Panc1 (cell line): ENCODE results near the gene FAM184B. TPM values are rescaled to one million over a fixed set of nuclear protein-coding genes. Genes with fewer than 3 reads are reported as not detected.

Experiments used
- ATAC-seq: fragments of 200-7000 bp; cut with Tn5 transposase; 2 replicates; pipeline ENCODE4 v1.9.1; 2020; ENCODE audit warnings: mild to moderate bottlenecking, moderate library complexity
- BruUV-seq: library from RNA; stranded (reverse); fragments of 400-500 nt; replicated peaks from 2 replicates; lab custom pipeline; 2021; lab: Mats Ljungman, UMichigan
- CTCF ChIA-PET: fragments of 300-600 bp; sonication (Branson Sonifier 250); formaldehyde crosslinking; loops from one replicate; lab custom pipeline; 2022; ENCODE audit warnings: antibody characterized with exemption; lab: Charles Lee
- POLR2A ChIA-PET: fragments of 300-600 bp; sonication (Branson Sonifier 250); formaldehyde crosslinking; loops from one replicate; lab custom pipeline; 2022; ENCODE audit warnings: antibody characterized with exemption; lab: Charles Lee
- DNase-seq: peaks from one replicate; pipeline ENCODE4 v3.0.0-alpha.2; 2010; ENCODE audit warnings: low read depth, low spot score
- H3K27ac ChIP-seq: 2 replicates; pipeline ENCODE4 v1.5.1; 2011; ENCODE audit warnings: mild to moderate bottlenecking, low read length, inconsistent platforms
- H3K27me3 ChIP-seq: fragments of 200-500 bp; sonication (Bioruptor generic); 2 replicates; pipeline ENCODE4 v1.6.0; 2014; ENCODE audit warnings: low read length, inconsistent platforms; ENCODE audit not compliant: control insufficient read depth, insufficient read depth
- H3K36me3 ChIP-seq: fragments of 200-500 bp; sonication (Bioruptor generic); 2 replicates; pipeline ENCODE4 v1.5.1; 2014; ENCODE audit warnings: inconsistent platforms, mild to moderate bottlenecking, low read length, moderate library complexity; ENCODE audit not compliant: control insufficient read depth, insufficient read depth
- H3K4me1 ChIP-seq: 2 replicates; pipeline ENCODE4 v1.5.1; 2011; ENCODE audit warnings: inconsistent platforms, mild to moderate bottlenecking, low read length, moderate library complexity; ENCODE audit not compliant: control insufficient read depth, insufficient read depth
- H3K4me3 ChIP-seq, 2 experiments: 2 replicates each; pipeline ENCODE4 v1.5.1; 2011 to 2012; ENCODE audit warnings: low read depth in 2 of 2, low read length in 2 of 2, mild to moderate bottlenecking in 2 of 2, inconsistent platforms in 1 of 2, moderate library complexity in 1 of 2
- H3K9me3 ChIP-seq: fragments of 200-500 bp; sonication (Bioruptor generic); 2 replicates; pipeline ENCODE4 v1.5.1; 2014; ENCODE audit warnings: low read depth, mild to moderate bottlenecking, inconsistent platforms, low read length, moderate library complexity; ENCODE audit not compliant: control insufficient read depth, insufficient read depth
- POLR2AphosphoS5 ChIP-seq: IDR thresholded peaks from 2 replicates; pipeline ENCODE4 v1.6.1; 2012; ENCODE audit warnings: mild to moderate bottlenecking, low read depth, low read length, moderate library complexity
- SIN3A ChIP-seq: IDR thresholded peaks from 2 replicates; pipeline ENCODE4 v1.6.1; 2012; ENCODE audit warnings: low read depth, mild to moderate bottlenecking, low read length, moderate library complexity, borderline replicate concordance; ENCODE audit not compliant: insufficient read depth
- TCF7L2 ChIP-seq: IDR thresholded peaks from 2 replicates; pipeline ENCODE4 v1.6.1; 2011; ENCODE audit warnings: mild to moderate bottlenecking, low read depth, low read length, inconsistent platforms
- in situ Hi-C: cut with HindIII; loops from 2 replicates; pipeline ENCODE4 v1.10.0; 2016; ENCODE audit warnings: low sequenced_read_pairs, low pct_unique_long_range_greater_than_20kb
- intact Hi-C: fragments of 100-400 bp; cut with micrococcal nuclease; formaldehyde crosslinking; loops from one replicate; pipeline ENCODE4 v1.10.0; 2022; ENCODE audit not compliant: unreplicated experiment
- total RNA-seq: library from RNA; stranded (reverse); gene quantifications from one replicate; pipeline ENCODE4 v1.2.1, GENCODE V29; 2021; ENCODE audit not compliant: unreplicated experiment
- TF ChIP-seq, protein P1 (sequence below), 2 experiments: IDR thresholded peaks; 2 replicates each; pipeline ENCODE4 v1.6.1; 2011 to 2012; ENCODE audit warnings: low read depth in 2 of 2, control low read depth in 1 of 2, low read length in 1 of 2, mild to moderate bottlenecking in 1 of 2, moderate library complexity in 1 of 2; ENCODE audit not compliant: insufficient read depth in 1 of 2
- TF ChIP-seq, protein P2 (sequence below): fragments of 450-650 bp; IDR thresholded peaks from 2 replicates; pipeline ENCODE4 v1.5.1; 2017; ENCODE audit warnings: mild to moderate bottlenecking

The FAM184B gene
- total RNA-seq, 1 experiment from 2014 or later, result 0.03 TPM

DNA sequence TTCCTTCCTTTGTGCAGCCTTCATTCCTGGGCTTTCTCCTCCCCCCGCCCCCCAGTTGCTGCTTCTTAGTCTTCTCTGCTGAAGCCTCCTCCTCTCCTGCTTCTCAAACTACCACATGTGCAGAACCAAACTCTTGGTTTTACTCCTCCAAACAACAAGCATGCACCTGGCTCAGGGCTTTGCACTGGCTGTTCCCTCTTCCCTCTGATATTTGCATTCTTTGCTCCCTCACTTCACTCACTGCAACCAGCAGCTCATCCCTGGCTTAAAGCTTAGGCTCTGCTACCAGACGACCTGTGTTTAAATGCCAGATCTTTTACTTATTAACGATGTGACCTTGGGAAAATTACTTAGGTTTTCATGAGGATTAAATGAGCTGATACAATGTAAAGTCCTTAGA lies 115.6 kb downstream of the FAM184B start:
- Histone ChIP-seq H3K9me3 (no peaks in the 10 kb centered on the region), H3K4me3 (no peak overlapping the region), H3K36me3 (no peaks in the 10 kb centered on the region), H3K4me1 (no peaks in the 10 kb centered on the region), H3K27ac (no peak overlapping the region), H3K27me3 (no peaks in the 10 kb centered on the region)
- TF ChIP-seq SIN3A (no peak), POLR2AphosphoS5 (no peak), TCF7L2 (no peak)
- TF ChIP-seq, protein P1, sequence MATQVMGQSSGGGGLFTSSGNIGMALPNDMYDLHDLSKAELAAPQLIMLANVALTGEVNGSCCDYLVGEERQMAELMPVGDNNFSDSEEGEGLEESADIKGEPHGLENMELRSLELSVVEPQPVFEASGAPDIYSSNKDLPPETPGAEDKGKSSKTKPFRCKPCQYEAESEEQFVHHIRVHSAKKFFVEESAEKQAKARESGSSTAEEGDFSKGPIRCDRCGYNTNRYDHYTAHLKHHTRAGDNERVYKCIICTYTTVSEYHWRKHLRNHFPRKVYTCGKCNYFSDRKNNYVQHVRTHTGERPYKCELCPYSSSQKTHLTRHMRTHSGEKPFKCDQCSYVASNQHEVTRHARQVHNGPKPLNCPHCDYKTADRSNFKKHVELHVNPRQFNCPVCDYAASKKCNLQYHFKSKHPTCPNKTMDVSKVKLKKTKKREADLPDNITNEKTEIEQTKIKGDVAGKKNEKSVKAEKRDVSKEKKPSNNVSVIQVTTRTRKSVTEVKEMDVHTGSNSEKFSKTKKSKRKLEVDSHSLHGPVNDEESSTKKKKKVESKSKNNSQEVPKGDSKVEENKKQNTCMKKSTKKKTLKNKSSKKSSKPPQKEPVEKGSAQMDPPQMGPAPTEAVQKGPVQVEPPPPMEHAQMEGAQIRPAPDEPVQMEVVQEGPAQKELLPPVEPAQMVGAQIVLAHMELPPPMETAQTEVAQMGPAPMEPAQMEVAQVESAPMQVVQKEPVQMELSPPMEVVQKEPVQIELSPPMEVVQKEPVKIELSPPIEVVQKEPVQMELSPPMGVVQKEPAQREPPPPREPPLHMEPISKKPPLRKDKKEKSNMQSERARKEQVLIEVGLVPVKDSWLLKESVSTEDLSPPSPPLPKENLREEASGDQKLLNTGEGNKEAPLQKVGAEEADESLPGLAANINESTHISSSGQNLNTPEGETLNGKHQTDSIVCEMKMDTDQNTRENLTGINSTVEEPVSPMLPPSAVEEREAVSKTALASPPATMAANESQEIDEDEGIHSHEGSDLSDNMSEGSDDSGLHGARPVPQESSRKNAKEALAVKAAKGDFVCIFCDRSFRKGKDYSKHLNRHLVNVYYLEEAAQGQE (IDR thresholded peaks at IDR 0.05; ENCODE audit: insufficient read depth in 1 of 2, low read depth in 2 of 2, low read length in 1 of 2), result no peak
- TF ChIP-seq, protein P2, sequence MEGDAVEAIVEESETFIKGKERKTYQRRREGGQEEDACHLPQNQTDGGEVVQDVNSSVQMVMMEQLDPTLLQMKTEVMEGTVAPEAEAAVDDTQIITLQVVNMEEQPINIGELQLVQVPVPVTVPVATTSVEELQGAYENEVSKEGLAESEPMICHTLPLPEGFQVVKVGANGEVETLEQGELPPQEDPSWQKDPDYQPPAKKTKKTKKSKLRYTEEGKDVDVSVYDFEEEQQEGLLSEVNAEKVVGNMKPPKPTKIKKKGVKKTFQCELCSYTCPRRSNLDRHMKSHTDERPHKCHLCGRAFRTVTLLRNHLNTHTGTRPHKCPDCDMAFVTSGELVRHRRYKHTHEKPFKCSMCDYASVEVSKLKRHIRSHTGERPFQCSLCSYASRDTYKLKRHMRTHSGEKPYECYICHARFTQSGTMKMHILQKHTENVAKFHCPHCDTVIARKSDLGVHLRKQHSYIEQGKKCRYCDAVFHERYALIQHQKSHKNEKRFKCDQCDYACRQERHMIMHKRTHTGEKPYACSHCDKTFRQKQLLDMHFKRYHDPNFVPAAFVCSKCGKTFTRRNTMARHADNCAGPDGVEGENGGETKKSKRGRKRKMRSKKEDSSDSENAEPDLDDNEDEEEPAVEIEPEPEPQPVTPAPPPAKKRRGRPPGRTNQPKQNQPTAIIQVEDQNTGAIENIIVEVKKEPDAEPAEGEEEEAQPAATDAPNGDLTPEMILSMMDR, result no peak
- in situ Hi-C loops (no loop called here), intact Hi-C loops (no loop called here)
- BruUV-seq, result no TSS peak
- no peak for DNase-seq
- POLR2A ChIA-PET, result no interaction called here
- CTCF ChIA-PET, result no interaction called here
- no peak for ATAC-seq

DNA sequence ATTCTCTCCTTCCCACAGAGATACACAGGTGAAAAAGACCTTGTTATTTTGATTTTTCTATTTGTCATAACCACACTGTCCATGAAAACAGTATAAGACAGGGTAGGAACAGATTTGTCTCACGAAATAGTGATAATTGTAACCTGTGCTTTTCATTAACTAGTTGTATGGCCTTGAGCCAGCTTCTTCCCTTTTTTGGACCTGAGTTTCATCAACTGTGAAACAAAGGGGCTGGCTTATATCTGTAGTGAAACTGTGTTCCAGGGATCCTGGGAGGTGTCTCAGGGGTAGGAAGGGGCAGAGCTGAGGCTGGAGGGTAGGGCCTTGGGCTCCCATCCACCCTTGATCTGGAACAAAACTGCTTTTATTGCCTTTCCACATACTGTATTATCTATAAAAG lies 116.1 kb downstream of the FAM184B start:
- POLR2A ChIA-PET, result no interaction called here
- in situ Hi-C loops, result no loop called here
- no peak for DNase-seq
- Histone ChIP-seq H3K4me3 (no peak overlapping the region), H3K27me3 (no peaks in the 10 kb centered on the region), H3K36me3 (no peaks in the 10 kb centered on the region), H3K27ac (no peak overlapping the region), H3K9me3 (no peaks in the 10 kb centered on the region), H3K4me1 (no peaks in the 10 kb centered on the region)
- intact Hi-C loops, result no loop called here
- CTCF ChIA-PET, result no interaction called here
- ATAC-seq, result no peak
- TF ChIP-seq, protein P1 (IDR thresholded peaks at IDR 0.05; ENCODE audit: insufficient read depth in 1 of 2, low read depth in 2 of 2, low read length in 1 of 2), result no peak
- TF ChIP-seq TCF7L2 (no peak), SIN3A (no peak), POLR2AphosphoS5 (no peak)
- TF ChIP-seq, protein P2, result no peak
- BruUV-seq, result no TSS peak
